LNCaP clone FGC (cell line): ENCODE measurements around the gene SIRPB1.
"Not testable (repeated sequence)": the region's sequence is repeated elsewhere in the genome, so short reads cannot be mapped to it uniquely, and the experiment has no call there.

Source experiments
- DNase-seq: peaks from one replicate; pipeline ENCODE4 v3.0.0-alpha.2; 2011; ENCODE audit warnings: low read depth
- H3K4me3 ChIP-seq: 2 replicates; pipeline ENCODE4 v1.5.1; 2011; ENCODE audit warnings: mild to moderate bottlenecking, low read depth, low read length, control low read depth
- CTCF ChIP-seq: IDR thresholded peaks from 2 replicates; pipeline ENCODE4 v1.5.1; 2012; ENCODE audit warnings: mild to moderate bottlenecking; ENCODE audit not compliant: control insufficient read depth, insufficient read depth; ENCODE audit errors: extremely low read depth

SIRPB1 gene

GRCh38 chr20:1600736-1601135, 19.1 kb downstream of the SIRPB1 start:
- H3K4me3 ChIP-seq: no peak overlapping the region
- no peak for TF ChIP-seq CTCF
- DNase-seq: no peak

GRCh38 chr20:1595333-1595732, 24.5 kb downstream of the SIRPB1 start:
- no peak for TF ChIP-seq CTCF
- no peak overlapping the region for H3K4me3 ChIP-seq
- no peak for DNase-seq

GRCh38 chr20:1588533-1589460, 31.0 kb downstream of the SIRPB1 start:
- no peak for DNase-seq
- no peak for TF ChIP-seq CTCF
- no peak overlapping the region for H3K4me3 ChIP-seq

- TF ChIP-seq CTCF: no peak
- H3K4me3 ChIP-seq: no peak overlapping the region
- no peak for DNase-seq
These were observed 31.9 kb downstream of the SIRPB1 start for GRCh38 chr20:1587781-1588532.

GRCh38 chr20:1579488-1579887, 40.3 kb downstream of the SIRPB1 start:
- no peak for TF ChIP-seq CTCF

GRCh38 chr20:1577906-1578305, 41.9 kb downstream of the SIRPB1 start:
- no peak for TF ChIP-seq CTCF
- H3K4me3 ChIP-seq: no peak overlapping the region
- no peak for DNase-seq

More at GRCh38 chr20:1579488-1579887, 40.3 kb downstream of the SIRPB1 start:
- no peak overlapping the region for H3K4me3 ChIP-seq
- DNase-seq: no peak

GRCh38 chr20:1577313-1577712, 42.5 kb downstream of the SIRPB1 start:
- not testable (repeated sequence) for DNase-seq, H3K4me3 ChIP-seq
